Activated CD4-positive, alpha-beta T cell treated with anti-CD3 and anti-CD28 coated beads, Interleukin-2, amount 10 ng/mL, durations not matched to agents 7 days and 5 days (primary cell): ENCODE measurements around the gene UQCRQ. TPM values are rescaled to one million over a fixed set of nuclear protein-coding genes. Genes with fewer than 3 reads are reported as not detected.

Experiments
- CTCF ChIA-PET: fragments of 350-600 bp; sonication (Branson Sonifier 250); formaldehyde crosslinking; loops from one replicate; lab custom pipeline; 2021; ENCODE audit warnings: antibody characterized with exemption; lab: Charles Lee
- POLR2A ChIA-PET: fragments of 350-600 bp; sonication (Branson Sonifier 250); formaldehyde crosslinking; loops from one replicate; lab custom pipeline; 2021; ENCODE audit warnings: antibody characterized with exemption; lab: Charles Lee
- DNase-seq: peaks from one replicate; pipeline ENCODE4 v3.0.0-alpha.2; 2020
- H3K27ac Mint-ChIP-seq: one replicate; pipeline ENCODE4 v1.8.0; 2021; ENCODE audit warnings: mild to moderate bottlenecking, moderate library complexity, mixed read lengths
- H3K27me3 Mint-ChIP-seq: one replicate; pipeline ENCODE4 v1.8.0; 2021; ENCODE audit warnings: mixed read lengths
- H3K36me3 Mint-ChIP-seq: one replicate; pipeline ENCODE4 v1.8.0; 2021; ENCODE audit warnings: low read depth, mixed read lengths
- H3K4me1 Mint-ChIP-seq: one replicate; pipeline ENCODE4 v1.8.0; 2021; ENCODE audit warnings: mixed read lengths
- H3K4me3 Mint-ChIP-seq: one replicate; pipeline ENCODE4 v1.8.0; 2021; ENCODE audit warnings: mild to moderate bottlenecking, moderate library complexity, mixed read lengths
- H3K9me3 Mint-ChIP-seq: one replicate; pipeline ENCODE4 v1.8.0; 2021; ENCODE audit warnings: mixed read lengths
- total RNA-seq, 2 experiments: library from RNA; stranded (reverse); gene quantifications; one replicate each; pipeline ENCODE4 v1.2.3, GENCODE V29; 2021

Gene UQCRQ
- total RNA-seq, 2 experiments from 2014 or later: 304 to 328 TPM

- Mint-ChIP-seq H3K27me3 (peaks cover 8% of the 10 kb centered on the region), H3K36me3 (no peaks in the 10 kb centered on the region), H3K9me3 (no peaks in the 10 kb centered on the region), H3K4me1 (peaks cover 4% of the 10 kb centered on the region), H3K27ac (no peak overlapping the region), H3K4me3 (no peak overlapping the region)
- ChIA-PET CTCF (interaction anchor here (0.7 to 3.7 kb wide), 4 partner anchors 9 to 26 kb away, joined by 3 to 24 read pairs (median 4); partner anchors contain the start of genes GDF9, SHROOM1 and UQCRQ), POLR2A (no interaction called here)
- no peak for DNase-seq
Observed at GRCh38 chr5:132856011-132856410, 10.4 kb upstream of the UQCRQ start.

GRCh38 chr5:132859889-132860437 lies 6.5 kb upstream of the UQCRQ start:
- no peaks in the 10 kb centered on the region for H3K36me3 Mint-ChIP-seq
- H3K27me3 Mint-ChIP-seq: peaks cover 13% of the 10 kb centered on the region
- no peak for DNase-seq
- H3K9me3 Mint-ChIP-seq: no peaks in the 10 kb centered on the region
- no peak overlapping the region for H3K4me3 Mint-ChIP-seq
- no peak overlapping the region for H3K27ac Mint-ChIP-seq
- CTCF ChIA-PET: no interaction called here
- no peaks in the 10 kb centered on the region for H3K4me1 Mint-ChIP-seq
- POLR2A ChIA-PET: no interaction called here

DNA sequence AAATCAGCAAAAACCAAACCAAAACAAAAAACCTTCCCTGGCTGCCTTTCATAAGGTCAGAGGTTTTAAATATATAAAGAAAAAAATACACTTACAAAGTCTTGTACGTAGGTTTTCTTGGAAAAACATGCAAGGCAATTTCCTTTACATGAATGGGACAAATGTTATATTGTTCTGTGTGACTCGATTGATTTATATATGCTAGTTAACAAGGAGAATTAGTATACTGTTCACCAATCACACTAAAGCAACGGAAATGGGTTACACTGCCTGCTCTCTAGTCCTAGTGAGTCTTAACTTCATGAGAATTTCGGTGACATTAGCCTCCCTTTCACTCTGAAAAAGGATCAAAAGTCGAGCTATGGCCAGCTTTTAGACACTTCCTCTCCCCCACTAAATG lies 5.7 kb upstream of the UQCRQ start:
- ChIA-PET POLR2A (no interaction called here), CTCF (interaction anchor here (1.4 to 1.9 kb wide), 2 partner anchors 29 to 103 kb away, joined by 4 read pairs; partner anchors contain the start of gene AFF4)
- H3K27me3 Mint-ChIP-seq: peaks cover 11% of the 10 kb centered on the region
- H3K36me3 Mint-ChIP-seq: no peaks in the 10 kb centered on the region
- no peak for DNase-seq
- no peak overlapping the region for H3K27ac Mint-ChIP-seq
- H3K4me3 Mint-ChIP-seq: no peak overlapping the region
- H3K4me1 Mint-ChIP-seq: peaks cover 6% of the 10 kb centered on the region
- no peaks in the 10 kb centered on the region for H3K9me3 Mint-ChIP-seq

- ChIA-PET POLR2A (no interaction called here), CTCF (interaction anchor here (0.6 to 4.8 kb wide), 3 partner anchors 12 to 199 kb away, joined by 5 to 24 read pairs (median 5); no protein-coding TSS in a partner anchor)
- Mint-ChIP-seq H3K4me3 (peak overlapping the region; percentile 96), H3K27me3 (peaks cover 6% of the 10 kb centered on the region), H3K4me1 (peaks cover 29% of the 10 kb centered on the region), H3K27ac (peak overlapping the region; percentile 100), H3K36me3 (peaks cover 26% of the 10 kb centered on the region), H3K9me3 (no peaks in the 10 kb centered on the region)
- DNase-seq: no peak
Observed at GRCh38 chr5:132865668-132866341, 637 bp upstream of the UQCRQ start.

DNA sequence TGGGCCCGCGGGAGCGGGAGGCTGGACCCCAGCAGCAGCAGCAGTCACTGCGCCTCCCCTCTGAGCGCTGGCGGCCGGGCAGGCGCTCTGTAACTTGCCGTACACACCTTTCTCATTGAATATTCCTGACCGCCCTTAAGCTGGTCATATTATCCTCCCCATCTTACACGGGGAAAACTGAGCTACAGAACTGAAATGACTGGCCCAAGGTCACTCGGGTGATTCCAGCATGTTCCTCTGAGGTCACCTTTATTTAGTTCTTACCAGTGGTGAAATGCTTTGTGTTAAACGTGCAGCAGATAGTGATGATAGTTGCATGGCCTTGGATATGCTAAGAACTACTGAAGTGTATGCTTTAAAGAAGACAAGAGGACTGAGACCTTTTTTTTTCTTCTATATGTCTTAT lies 607 bp downstream of the UQCRQ start:
- Mint-ChIP-seq H3K9me3 (no peaks in the 10 kb centered on the region), H3K27ac (peak overlapping the region; percentile 100)
- POLR2A ChIA-PET: interaction anchor here (0.6 kb wide), 1 partner anchor 495 kb away, joined by 3 read pairs; no protein-coding TSS in a partner anchor

DNA sequence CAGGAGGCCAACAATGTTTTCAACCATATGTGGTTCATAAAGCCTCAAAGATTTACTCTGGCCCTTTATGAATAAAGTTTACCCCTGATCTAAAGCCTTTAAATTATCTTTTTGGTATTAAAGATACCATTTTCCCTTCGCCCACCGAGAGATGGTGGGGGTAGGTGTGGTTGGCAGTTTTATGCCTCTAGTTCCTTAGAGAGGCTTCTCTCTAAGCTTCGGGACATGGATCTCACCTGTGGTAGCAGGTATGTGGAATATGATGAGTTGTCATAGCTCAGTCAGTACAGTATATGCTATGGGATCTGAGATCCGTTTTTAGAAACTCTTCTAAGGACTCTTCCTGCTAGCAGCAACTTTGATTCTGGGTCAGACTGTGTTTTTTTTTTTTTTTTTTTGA lies 2.3 kb downstream of the UQCRQ start:
- Mint-ChIP-seq H3K27ac (peak overlapping the region; percentile 73), H3K36me3 (peaks cover 40% of the 10 kb centered on the region), H3K4me1 (peaks cover 29% of the 10 kb centered on the region), H3K27me3 (no peaks in the 10 kb centered on the region), H3K9me3 (no peaks in the 10 kb centered on the region), H3K4me3 (no peak overlapping the region)
- ChIA-PET CTCF (interaction anchor here (0.5 to 2.9 kb wide), 7 partner anchors 8 to 41 kb away, joined by 3 to 9 read pairs (median 3); no protein-coding TSS in a partner anchor), POLR2A (interaction anchor here (0.6 kb wide), 1 partner anchor 37 kb away, joined by 6 read pairs; no protein-coding TSS in a partner anchor)
- no peak for DNase-seq

More for the DNA sequence above, 607 bp downstream of the UQCRQ start:
- H3K4me1 Mint-ChIP-seq: peaks cover 29% of the 10 kb centered on the region
- H3K36me3 Mint-ChIP-seq: peaks cover 33% of the 10 kb centered on the region
- no peaks in the 10 kb centered on the region for H3K27me3 Mint-ChIP-seq
- H3K4me3 Mint-ChIP-seq: peak overlapping the region; percentile 96
- DNase-seq: no peak
- CTCF ChIA-PET: interaction anchor here (1.1 to 4.8 kb wide), 4 partner anchors 10 to 1172 kb away, joined by 3 to 24 read pairs (median 6); no protein-coding TSS in a partner anchor

DNA sequence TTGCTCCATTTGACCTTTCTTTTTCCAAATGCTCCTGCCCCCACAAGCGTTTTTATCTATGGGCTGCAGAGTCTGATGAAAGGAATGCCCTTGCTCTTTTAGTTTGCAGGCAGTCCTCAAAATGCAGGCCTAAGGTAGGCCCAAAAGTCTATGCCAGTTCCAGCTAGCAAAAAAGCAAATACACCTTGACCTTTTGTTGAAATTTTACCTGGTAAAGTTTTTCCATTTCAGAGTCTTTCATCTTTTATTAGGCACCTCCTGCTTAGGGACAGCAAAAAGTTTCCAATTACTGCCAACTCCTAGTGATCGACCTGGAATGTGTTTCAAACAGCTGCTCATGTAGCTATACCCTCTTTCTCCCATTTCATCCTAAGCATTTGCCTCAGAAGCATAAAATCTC lies 4.4 kb downstream of the UQCRQ start:
- H3K36me3 Mint-ChIP-seq: peaks cover 40% of the 10 kb centered on the region

GRCh38 chr5:132871459-132872284 lies 5.2 kb downstream of the UQCRQ start:
- POLR2A ChIA-PET: no interaction called here
- Mint-ChIP-seq H3K4me1 (peaks cover 17% of the 10 kb centered on the region), H3K36me3 (peaks cover 39% of the 10 kb centered on the region), H3K4me3 (no peak overlapping the region), H3K27me3 (no peaks in the 10 kb centered on the region), H3K27ac (no peak overlapping the region), H3K9me3 (no peaks in the 10 kb centered on the region)
- CTCF ChIA-PET: interaction anchor here (0.7 to 1.8 kb wide), 3 partner anchors 8 to 177 kb away, joined by 3 to 4 read pairs (median 3); no protein-coding TSS in a partner anchor
- DNase-seq: no peak

More for the DNA sequence above, 4.4 kb downstream of the UQCRQ start:
- no peaks in the 10 kb centered on the region for H3K27me3 Mint-ChIP-seq
- H3K4me3 Mint-ChIP-seq: no peak overlapping the region
- POLR2A ChIA-PET: no interaction called here
- no peak for DNase-seq
- peaks cover 23% of the 10 kb centered on the region for H3K4me1 Mint-ChIP-seq
- no peak overlapping the region for H3K27ac Mint-ChIP-seq
- CTCF ChIA-PET: interaction anchor here (0.6 to 1.8 kb wide), 4 partner anchors 9 to 178 kb away, joined by 3 to 4 read pairs (median 3); no protein-coding TSS in a partner anchor
- no peaks in the 10 kb centered on the region for H3K9me3 Mint-ChIP-seq

- Mint-ChIP-seq H3K4me3 (no peak overlapping the region), H3K27me3 (no peaks in the 10 kb centered on the region), H3K9me3 (no peaks in the 10 kb centered on the region), H3K27ac (no peak overlapping the region), H3K36me3 (peaks cover 33% of the 10 kb centered on the region), H3K4me1 (peaks cover 9% of the 10 kb centered on the region)
- ChIA-PET CTCF (interaction anchor here (0.6 to 1.0 kb wide), 2 partner anchors 16 to 89 kb away, joined by 3 to 4 read pairs; no protein-coding TSS in a partner anchor), POLR2A (no interaction called here)
- no peak for DNase-seq
Observed at GRCh38 chr5:132872788-132873118, 6.3 kb downstream of the UQCRQ start.

GRCh38 chr5:132873119-132873929 lies 6.9 kb downstream of the UQCRQ start, which contains the start of gene LEAP2:
TSS of gene LEAP2 (plus strand) at chr5:132873668. CDS start at chr5:132873695, 27 bp downstream.
- H3K27ac Mint-ChIP-seq: no peak within 1 kb of the TSS
- ChIA-PET CTCF (interaction anchor here (0.6 to 1.0 kb wide), 3 partner anchors 16 to 89 kb away, joined by 3 to 4 read pairs (median 4); no protein-coding TSS in a partner anchor), POLR2A (no interaction called here)
- peaks cover 5% of the 10 kb centered on the region for H3K4me1 Mint-ChIP-seq
- no peak for DNase-seq
- no peaks in the 10 kb centered on the region for H3K27me3 Mint-ChIP-seq
- H3K9me3 Mint-ChIP-seq: no peaks in the 10 kb centered on the region
- no peak within 1 kb of the TSS for H3K4me3 Mint-ChIP-seq
- H3K36me3 Mint-ChIP-seq: peaks cover 33% of the 10 kb centered on the region

DNA sequence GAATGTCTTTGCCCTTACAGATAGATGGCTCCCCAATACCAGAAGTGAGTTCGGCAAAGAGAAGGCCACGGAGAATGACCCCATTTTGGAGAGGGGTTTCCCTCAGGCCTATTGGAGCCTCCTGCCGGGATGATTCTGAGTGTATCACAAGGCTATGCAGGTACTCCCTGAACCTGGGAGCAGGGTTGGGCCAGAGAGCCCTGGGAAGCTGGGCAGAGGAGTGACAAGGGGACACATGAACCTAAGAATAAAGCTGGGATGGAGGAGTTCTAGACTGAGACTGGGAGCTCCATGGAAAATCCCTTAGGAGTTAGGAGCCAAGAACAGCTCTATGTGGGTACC lies 7.5 kb downstream of the UQCRQ start:
- POLR2A ChIA-PET: no interaction called here
- no peak overlapping the region for H3K27ac Mint-ChIP-seq
- no peaks in the 10 kb centered on the region for H3K9me3 Mint-ChIP-seq

More for the DNA sequence above, 7.5 kb downstream of the UQCRQ start:
- CTCF ChIA-PET: interaction anchor here (0.8 kb wide), 1 partner anchor 44 kb away, joined by 4 read pairs; no protein-coding TSS in a partner anchor
- no peak for DNase-seq
- Mint-ChIP-seq H3K27me3 (no peaks in the 10 kb centered on the region), H3K36me3 (peaks cover 30% of the 10 kb centered on the region), H3K4me3 (no peak overlapping the region), H3K4me1 (peaks cover under 1% of the 10 kb centered on the region)
